Measurements from ENCODE around the gene BCL11B.

The BCL11B gene

GRCh38 chr14:99267837-99268781, 3.9 kb downstream of the BCL11B start:
- DNase-seq (ENCODE audit: low read depth in 3 of 3) = no peak

- DNase-seq (ENCODE audit: low read depth in 3 of 3) = no peak
Measured at GRCh38 chr14:99267381-99267780, 4.6 kb downstream of the BCL11B start.

GRCh38 chr14:99266181-99267178, 5.5 kb downstream of the BCL11B start:
- peak; percentile 80 to 83 (median 81) for DNase-seq (ENCODE audit: low read depth in 3 of 3)

GRCh38 chr14:99265571-99265970, 6.4 kb downstream of the BCL11B start:
- no peak for DNase-seq (ENCODE audit: low read depth in 3 of 3)

GRCh38 chr14:99264691-99265450, 7.1 kb downstream of the BCL11B start:
- no peak for DNase-seq (ENCODE audit: low read depth in 3 of 3)

- DNase-seq (ENCODE audit: low read depth in 3 of 3) = no peak
Measured at GRCh38 chr14:99263564-99264330, 8.2 kb downstream of the BCL11B start.

- DNase-seq (ENCODE audit: low read depth in 3 of 3) = no peak
Measured at GRCh38 chr14:99262977-99263448, 9.0 kb downstream of the BCL11B start.

- peak in 1 of 3 donors; percentile 68 for DNase-seq (ENCODE audit: low read depth in 3 of 3)
Measured at GRCh38 chr14:99261912-99262787, 9.8 kb downstream of the BCL11B start.

- DNase-seq (ENCODE audit: low read depth in 3 of 3) = no peak
Measured at GRCh38 chr14:99260587-99261551, 11.1 kb downstream of the BCL11B start.

- DNase-seq (ENCODE audit: low read depth in 3 of 3) = no peak
Measured at GRCh38 chr14:99260116-99260515, 11.9 kb downstream of the BCL11B start.

- DNase-seq (ENCODE audit: low read depth in 3 of 3) = no peak
Measured at GRCh38 chr14:99258876-99259726, 12.9 kb downstream of the BCL11B start.

GRCh38 chr14:99258341-99258861, 13.6 kb downstream of the BCL11B start:
- DNase-seq (ENCODE audit: low read depth in 3 of 3) = no peak

- no peak for DNase-seq (ENCODE audit: low read depth in 3 of 3)
Measured at GRCh38 chr14:99257673-99258221, 14.2 kb downstream of the BCL11B start.

- no peak for DNase-seq (ENCODE audit: low read depth in 3 of 3)
Measured at GRCh38 chr14:99257122-99257672, 14.8 kb downstream of the BCL11B start.

GRCh38 chr14:99256483-99256874, 15.5 kb downstream of the BCL11B start:
- DNase-seq (ENCODE audit: low read depth in 3 of 3) = no peak

- no peak for DNase-seq (ENCODE audit: low read depth in 3 of 3)
Measured at GRCh38 chr14:99255621-99256482, 16.1 kb downstream of the BCL11B start.

Measured in stimulated activated CD4-positive, alpha-beta T cell treated with anti-CD3 and anti-CD28 coated beads, TNF-alpha, amount 100 ng/mL, for 48 hours (primary cell).